ENCODE measurements around the gene GFOD2.

- TF ChIP-seq CTCF (IDR thresholded peaks at IDR 0.05; ENCODE audit: insufficient read depth, low read depth, low read length) (no peak), EZH2 (IDR thresholded peaks at IDR 0.05; ENCODE audit: insufficient read depth, low read length) (no peak)
Observed at GRCh38 chr16:67703626-67704025, 15.5 kb downstream of the GFOD2 start.

Data from astrocyte (in vitro differentiated cells and primary cell).